GM19455 (cell line): ENCODE results near the gene SIK2.

Experiments used
- ATAC-seq: cut with Tn5 transposase; IDR thresholded peaks from one replicate; pipeline ENCODE4 v1.9.1; 2021; ENCODE audit not compliant: unreplicated experiment

SIK2 gene

GRCh38 chr11:111726301-111726713 lies 124.1 kb downstream of the SIK2 start:
- ATAC-seq: no peak

- ATAC-seq: no peak
Observed at GRCh38 chr11:111727431-111727830, 125.2 kb downstream of the SIK2 start.

- no peak for ATAC-seq
Observed at GRCh38 chr11:111729071-111729830, 127.0 kb downstream of the SIK2 start.

- no peak for ATAC-seq
Observed at GRCh38 chr11:111729831-111730311, 127.6 kb downstream of the SIK2 start.

- ATAC-seq: no peak
Observed at GRCh38 chr11:111730871-111731591, 128.8 kb downstream of the SIK2 start.

GRCh38 chr11:111731821-111732220 lies 129.6 kb downstream of the SIK2 start:
- no peak for ATAC-seq

- no peak for ATAC-seq
Observed at GRCh38 chr11:111733016-111733415, 130.8 kb downstream of the SIK2 start.

GRCh38 chr11:111733611-111734088 lies 131.4 kb downstream of the SIK2 start:
- no peak for ATAC-seq

- no peak for ATAC-seq
Observed at GRCh38 chr11:111734101-111734953, 132.1 kb downstream of the SIK2 start.

GRCh38 chr11:111734954-111735261 lies 132.7 kb downstream of the SIK2 start:
- no peak for ATAC-seq

- no peak for ATAC-seq
Observed at GRCh38 chr11:111735262-111736116, 133.2 kb downstream of the SIK2 start.

GRCh38 chr11:111736181-111736590 lies 133.9 kb downstream of the SIK2 start:
- ATAC-seq: no peak

GRCh38 chr11:111736621-111737443 lies 134.6 kb downstream of the SIK2 start:
- no peak for ATAC-seq

- ATAC-seq: no peak
Observed at GRCh38 chr11:111737444-111738210, 135.4 kb downstream of the SIK2 start.

- no peak for ATAC-seq
Observed at GRCh38 chr11:111739299-111739698, 137.1 kb downstream of the SIK2 start.

GRCh38 chr11:111741751-111742150 lies 139.5 kb downstream of the SIK2 start:
- no peak for ATAC-seq

- no peak for ATAC-seq
Observed at GRCh38 chr11:111743700-111744099, 141.5 kb downstream of the SIK2 start.

- ATAC-seq: no peak
Observed at GRCh38 chr11:111745719-111746504, 143.7 kb downstream of the SIK2 start.
